Measurements from ENCODE around the gene SLC50A1. TPM values are rescaled to one million over a fixed set of nuclear protein-coding genes. Genes with fewer than 3 reads are reported as not detected.
A peak's percentile ranks its signal among the peaks of the same experiment; 100 is the strongest.

Gene SLC50A1
- total and polyA plus RNA-seq, 9 of the 15 experiments (the other 6 are each of a cell fraction or from before 2014, with no cell fraction given), result 46.5 to 132 (median 91.9) TPM

- peak in 1 of 3 experiments; percentile 35; a peak in 1 of 6 replicates for TF ChIP-seq ZBTB11 (CRISPR knock-in tag; IDR thresholded peaks at IDR 0.05)
- peak; percentile 76; the same call in 1 of the 2 replicates for TF ChIP-seq RB1 (IDR thresholded peaks at IDR 0.05; ENCODE audit: low read depth)
- TF ChIP-seq GABPB1 (CRISPR knock-in tag; IDR thresholded peaks at IDR 0.05), result peak; percentile 65; the same call in 1 of the 2 replicates
- peak; percentile 66 for TF ChIP-seq MYC (IDR thresholded peaks at IDR 0.05; ENCODE audit: low read depth, low read length)
- TF ChIP-seq MYC (CRISPR knock-in tag; IDR thresholded peaks at IDR 0.05; ENCODE audit: borderline replicate concordance, low read depth), result no peak
- peak; percentile 74; the same call in 1 of the 2 replicates for TF ChIP-seq CBX1 (IDR thresholded peaks at IDR 0.05; ENCODE audit: low read depth)
- TF ChIP-seq PTBP1 (IDR thresholded peaks at IDR 0.05; ENCODE audit: low read depth, low read length), result no peak
- no peak; the same call in 1 of the 2 replicates for TF ChIP-seq SMAD4 (CRISPR knock-in tag; conservative IDR thresholded peaks at IDR 0.05)
- no peak for TF ChIP-seq BRF2 (IDR thresholded peaks at IDR 0.05; ENCODE audit: borderline replicate concordance, insufficient read depth, insufficient read length)
- TF ChIP-seq THAP12 (CRISPR knock-in tag; IDR thresholded peaks at IDR 0.05), result peak; percentile 97
- peak in 2 of 3 experiments; percentile 46 to 67 for TF ChIP-seq YY1 (IDR thresholded peaks at IDR 0.05; ENCODE audit: borderline replicate concordance in 1 of 3, control insufficient read depth in 1 of 3, extremely low read depth in 1 of 3, insufficient read depth in 3 of 3, insufficient read length in 1 of 3, insufficient replicate concordance in 2 of 3, low read depth in 1 of 3, low read length in 2 of 3)
- peak; percentile 71 for TF ChIP-seq SMC3 (conservative IDR thresholded peaks at IDR 0.05; ENCODE audit: insufficient read depth, low read depth, low read length)
- TF ChIP-seq RAD21 (CRISPR knock-in tag; conservative IDR thresholded peaks at IDR 0.05 in 1 of 2, IDR thresholded peaks at IDR 0.05 in 1 of 2), result peak in 1 of 2 experiments; percentile 47; a peak in 3 of 4 replicates
- 0 out of 2 replicates have a peak, but pooled peaks have one; percentile 64 for TF ChIP-seq ZBTB7A (IDR thresholded peaks at IDR 0.05; ENCODE audit: borderline replicate concordance, control insufficient read depth, low read depth, low read length)
These were observed 37.3 kb downstream of the SLC50A1 start, which contains the start of gene KRTCAP2 (continued) for GRCh38 chr1:155172732-155173477.

Measured in K562 (cell line).